Muscle of arm (tissue), 12 donors: Measurements from ENCODE around the gene CHPT1. TPM values are rescaled to one million over a fixed set of nuclear protein-coding genes. Genes with fewer than 3 reads are reported as not detected.

Experiments
- DNase-seq: peaks from one replicate; pipeline ENCODE4 v3.0.0-alpha.2; 2013
- polyA plus RNA-seq, 12 donors: library from polyadenylated mRNA; unstranded; fragments of 120-200 nt; gene quantifications; one replicate each; pipeline ENCODE4 v1.2.1, GENCODE V29; 2013; ENCODE audit not compliant: insufficient read length in 12 of 12

CHPT1 gene
- polyA plus RNA-seq, 12 donors, result 23.5 to 49.3 (median 30.1) TPM; not detected in 1

GRCh38 chr12:101761350-101761749 is 63.9 kb downstream of the CHPT1 start:
- DNase-seq, result no peak

- no peak for DNase-seq
Measured at GRCh38 chr12:101761781-101762180, 64.3 kb downstream of the CHPT1 start.

- no peak for DNase-seq
Measured at GRCh38 chr12:101763246-101763931, 65.9 kb downstream of the CHPT1 start.

GRCh38 chr12:101764051-101764792 is 66.8 kb downstream of the CHPT1 start:
- DNase-seq, result no peak

GRCh38 chr12:101767537-101767936 is 70.1 kb downstream of the CHPT1 start:
- no peak for DNase-seq

GRCh38 chr12:101768781-101769180 is 71.3 kb downstream of the CHPT1 start:
- no peak for DNase-seq

GRCh38 chr12:101769865-101770264 is 72.4 kb downstream of the CHPT1 start:
- DNase-seq, result no peak

- DNase-seq, result no peak
Measured at GRCh38 chr12:101772012-101772775, 74.8 kb downstream of the CHPT1 start.

GRCh38 chr12:101773650-101774162 is 76.3 kb downstream of the CHPT1 start:
- DNase-seq, result peak; percentile 68

GRCh38 chr12:101775816-101776215 is 78.4 kb downstream of the CHPT1 start:
- DNase-seq, result no peak

- DNase-seq, result no peak
Measured at GRCh38 chr12:101777485-101777884, 80.0 kb downstream of the CHPT1 start.

GRCh38 chr12:101777978-101778377 is 80.5 kb downstream of the CHPT1 start:
- DNase-seq, result no peak

Other genes starting within 250 kb of the CHPT1 start
- under 1 TPM in 1 of 12 donors, not detected in 11; 0.97 TPM for gene SPIC, start 222.3 kb upstream of the CHPT1 start, polyA plus RNA-seq
- gene MYBPC1, start 102.7 kb upstream of the CHPT1 start, polyA plus RNA-seq, result 1,000 to 10,000 TPM in 11 of 12 donors, 100 to 1,000 TPM in 1; 917 to 4,665 (median 3,965) TPM
- gene SYCP3, start 41.8 kb downstream of the CHPT1 start, polyA plus RNA-seq, result 1 to 10 TPM in 2 of 12 donors, under 1 TPM in 8, not detected in 2; 0.08 to 1.3 (median 0.54) TPM
- 10 to 100 TPM in 11 of 12 donors, not detected in 1; 14.7 to 36.5 (median 19.9) TPM for gene GNPTAB, start 133.3 kb downstream of the CHPT1 start, polyA plus RNA-seq
- gene DRAM1, start 179.9 kb downstream of the CHPT1 start, polyA plus RNA-seq, result 1 to 10 TPM in 11 of 12 donors, not detected in 1; 2.4 to 9.4 (median 4.1) TPM